Measurements from ENCODE around the gene LAMA5.

LAMA5 gene

GRCh38 chr20:62413025-62413570, 46.0 kb upstream of the LAMA5 start:
- H3K36me3 ChIP-seq (ENCODE audit: insufficient read depth, low read length) = no peaks in the 10 kb centered on the region

GRCh38 chr20:62412194-62413024, 45.3 kb upstream of the LAMA5 start:
- Histone ChIP-seq H3K9ac (ENCODE audit: low read depth, low read length) (no peak overlapping the region), H3K4me2 (ENCODE audit: insufficient read depth, low read length) (no peak overlapping the region), H3K36me3 (ENCODE audit: insufficient read depth, low read length) (no peaks in the 10 kb centered on the region), H3K27me3 (ENCODE audit: insufficient read depth, low read length, poor library complexity) (no peaks in the 10 kb centered on the region), H3K4me1 (ENCODE audit: insufficient read depth, low read length) (peaks cover 17% of the 10 kb centered on the region), H3K79me2 (ENCODE audit: insufficient read depth, low read length) (no peaks in the 10 kb centered on the region), H3K27ac (ENCODE audit: low read length) (no peak overlapping the region), H3K4me3 (ENCODE audit: low read depth in 1 of 2, low read length in 2 of 2) (no peak overlapping the region), H4K20me1 (ENCODE audit: insufficient read depth, low read length) (peaks cover 8% of the 10 kb centered on the region; the same call in 1 of the 2 replicates), H2AFZ (ENCODE audit: low read depth, low read length) (no peak overlapping the region), H3K9me3 (ENCODE audit: insufficient read depth, low read length, severe bottlenecking) (no peaks in the 10 kb centered on the region)
- TF ChIP-seq EZH2 (IDR thresholded peaks at IDR 0.05; ENCODE audit: borderline replicate concordance, low read depth, low read length, severe bottlenecking) = no peak
- no peak for TF ChIP-seq CTCF (IDR thresholded peaks at IDR 0.05; ENCODE audit: borderline replicate concordance, extremely low read depth, low read length, poor library complexity, severe bottlenecking)
- ATAC-seq (ENCODE audit: insufficient read depth, low read depth) (no peak), DNase-seq (no peak)

More at GRCh38 chr20:62413025-62413570, 46.0 kb upstream of the LAMA5 start:
- no peak for TF ChIP-seq EZH2 (IDR thresholded peaks at IDR 0.05; ENCODE audit: borderline replicate concordance, low read depth, low read length, severe bottlenecking)
- ATAC-seq (ENCODE audit: insufficient read depth, low read depth) (no peak), DNase-seq (no peak)
- Histone ChIP-seq H4K20me1 (ENCODE audit: insufficient read depth, low read length) (peaks cover 8% of the 10 kb centered on the region; the same call in 1 of the 2 replicates), H3K27ac (ENCODE audit: low read length) (no peak overlapping the region), H3K27me3 (ENCODE audit: insufficient read depth, low read length, poor library complexity) (no peaks in the 10 kb centered on the region), H3K4me3 (ENCODE audit: low read depth in 1 of 2, low read length in 2 of 2) (no peak overlapping the region), H3K9ac (ENCODE audit: low read depth, low read length) (no peak overlapping the region), H3K79me2 (ENCODE audit: insufficient read depth, low read length) (no peaks in the 10 kb centered on the region), H2AFZ (ENCODE audit: low read depth, low read length) (no peak overlapping the region), H3K9me3 (ENCODE audit: insufficient read depth, low read length, severe bottlenecking) (no peaks in the 10 kb centered on the region), H3K4me1 (ENCODE audit: insufficient read depth, low read length) (peaks cover 10% of the 10 kb centered on the region), H3K4me2 (ENCODE audit: insufficient read depth, low read length) (no peak overlapping the region)

GRCh38 chr20:62411479-62412193, 44.5 kb upstream of the LAMA5 start:
- peaks cover 20% of the 10 kb centered on the region for H3K4me1 ChIP-seq (ENCODE audit: insufficient read depth, low read length)
- peaks cover 2% of the 10 kb centered on the region for H3K79me2 ChIP-seq (ENCODE audit: insufficient read depth, low read length)
- no peak overlapping the region for H2AFZ ChIP-seq (ENCODE audit: low read depth, low read length)
- H3K36me3 ChIP-seq (ENCODE audit: insufficient read depth, low read length) = peaks cover 1% of the 10 kb centered on the region; the same call in 1 of the 2 replicates
- H4K20me1 ChIP-seq (ENCODE audit: insufficient read depth, low read length) = peaks cover 9% of the 10 kb centered on the region; the same call in 1 of the 2 replicates
- H3K27me3 ChIP-seq (ENCODE audit: insufficient read depth, low read length, poor library complexity) = no peaks in the 10 kb centered on the region
- H3K9me3 ChIP-seq (ENCODE audit: insufficient read depth, low read length, severe bottlenecking) = no peaks in the 10 kb centered on the region
- H3K4me3 ChIP-seq (ENCODE audit: low read depth in 1 of 2, low read length in 2 of 2) = no peak overlapping the region
- TF ChIP-seq CTCF (IDR thresholded peaks at IDR 0.05; ENCODE audit: borderline replicate concordance, extremely low read depth, low read length, poor library complexity, severe bottlenecking) (no peak), EZH2 (IDR thresholded peaks at IDR 0.05; ENCODE audit: borderline replicate concordance, low read depth, low read length, severe bottlenecking) (no peak)
- no peak for DNase-seq
- H3K27ac ChIP-seq (ENCODE audit: low read length) = no peak overlapping the region
- no peak overlapping the region for H3K9ac ChIP-seq (ENCODE audit: low read depth, low read length)
- ATAC-seq (ENCODE audit: insufficient read depth, low read depth) = no peak
- no peak overlapping the region for H3K4me2 ChIP-seq (ENCODE audit: insufficient read depth, low read length)
